HTERT RPE-1 (cell line): ENCODE results near the gene F2.
"Not testable (repeated sequence)": the region's sequence is repeated elsewhere in the genome, so short reads cannot be mapped to it uniquely, and the experiment has no call there.

ENCODE experiments used
- in situ Hi-C: fragments of 300-500 bp; cut with MboI; formaldehyde crosslinking; loops from 4 replicates; pipeline ENCODE4 v1.14.3; 2020; ENCODE audit warnings: low sequenced_read_pairs

F2 gene

GRCh38 chr11:46719048-46719542 is at the start of gene F2:
Gene F2, plus strand, starts transcription at chr11:46719213. Its CDS starts 23 bp downstream, at chr11:46719236.
- in situ Hi-C loops = no loop called here

- in situ Hi-C loops = no loop called here
Measured at GRCh38 chr11:46669711-46670139, 49.3 kb upstream of the F2 start.

GRCh38 chr11:46670521-46670920 is 48.5 kb upstream of the F2 start:
- in situ Hi-C loops = not testable (repeated sequence)

GRCh38 chr11:46671958-46672315 is 47.1 kb upstream of the F2 start:
- in situ Hi-C loops = no loop called here

- in situ Hi-C loops = no loop called here
Measured at GRCh38 chr11:46672381-46672839, 46.6 kb upstream of the F2 start.

- in situ Hi-C loops = no loop called here
Measured at GRCh38 chr11:46673713-46674462, 45.1 kb upstream of the F2 start.

GRCh38 chr11:46674463-46675287 is 44.3 kb upstream of the F2 start:
- in situ Hi-C loops = no loop called here

GRCh38 chr11:46675288-46675851 is 43.6 kb upstream of the F2 start:
- in situ Hi-C loops = no loop called here

GRCh38 chr11:46675949-46676348 is 43.1 kb upstream of the F2 start:
- in situ Hi-C loops = no loop called here

GRCh38 chr11:46676436-46677158 is 42.4 kb upstream of the F2 start:
- in situ Hi-C loops = no loop called here

- in situ Hi-C loops = no loop called here
Measured at GRCh38 chr11:46677169-46677568, 41.8 kb upstream of the F2 start.

- in situ Hi-C loops = no loop called here
Measured at GRCh38 chr11:46677991-46678740, 40.8 kb upstream of the F2 start.

GRCh38 chr11:46678741-46679130 is 40.3 kb upstream of the F2 start:
- in situ Hi-C loops = no loop called here

GRCh38 chr11:46679241-46680163 is 39.5 kb upstream of the F2 start:
- in situ Hi-C loops = no loop called here

- in situ Hi-C loops = no loop called here
Measured at GRCh38 chr11:46680164-46680760, 38.8 kb upstream of the F2 start.

- in situ Hi-C loops = no loop called here
Measured at GRCh38 chr11:46680815-46681214, 38.2 kb upstream of the F2 start.

- in situ Hi-C loops = no loop called here
Measured at GRCh38 chr11:46681814-46682213, 37.2 kb upstream of the F2 start.
